Sigmoid colon (tissue), 7 donors: ENCODE results near the gene FGGY. TPM values are rescaled to one million over a fixed set of nuclear protein-coding genes. Genes with fewer than 3 reads are reported as not detected.
A peak's percentile ranks its signal among the peaks of the same experiment; 100 is the strongest.

Source experiments
- DNase-seq: peaks from one replicate; pipeline ENCODE4 v3.0.0-alpha.2; 2019
- H3K27ac ChIP-seq, 4 donors: fragments of 200-600 bp; sonication (generic); one replicate each; pipeline ENCODE4 v1.5.1; 2016 to 2019; ENCODE audit warnings: mild to moderate bottlenecking in 1 of 4
- H3K27me3 ChIP-seq, 3 donors: fragments of 200-600 bp; sonication (generic); one replicate each; pipeline ENCODE4 v1.5.1; 2019; ENCODE audit warnings: mild to moderate bottlenecking in 1 of 3
- H3K36me3 ChIP-seq, 4 donors: fragments of 200-600 bp; sonication (generic); one replicate each; pipeline ENCODE4 v1.5.1; 2016 to 2019
- H3K4me1 ChIP-seq, 4 donors: fragments of 200-600 bp; sonication (generic); one replicate each; pipeline ENCODE4 v1.5.1; 2017 to 2019
- H3K4me3 ChIP-seq, 4 donors: fragments of 200-600 bp; sonication (generic); one replicate each; pipeline ENCODE4 v1.5.1; 2017 to 2019; ENCODE audit warnings: mild to moderate bottlenecking in 2 of 4, moderate library complexity in 1 of 4
- H3K9me3 ChIP-seq, 4 donors: fragments of 200-600 bp in 3 of 4; sonication (generic) in 3 of 4; one replicate each; pipeline versions ENCODE4 v1.5.1 to v1.6.1; 2013 to 2019
- CTCF ChIP-seq, 4 experiments: fragments of 450-650 bp in 3 of 4; fragments of 200-600 bp in 1 of 4; IDR thresholded peaks; one replicate each; pipeline ENCODE4 v1.5.1; 2016 to 2019; ENCODE audit warnings: antibody characterized with exemption in 4 of 4, mild to moderate bottlenecking in 3 of 4, moderate library complexity in 2 of 4
- EP300 ChIP-seq, 4 donors: sonication (generic); formaldehyde crosslinking; IDR thresholded peaks; one replicate each; pipeline ENCODE4 v1.6.1; 2017; ENCODE audit warnings: antibody characterized with exemption in 4 of 4
- POLR2A ChIP-seq, 2 donors: fragments of 450-650 bp; IDR thresholded peaks; one replicate each; pipeline ENCODE4 v1.6.1; 2016; ENCODE audit warnings: antibody characterized with exemption in 2 of 2, mild to moderate bottlenecking in 2 of 2, moderate library complexity in 2 of 2
- POLR2AphosphoS5 ChIP-seq, 4 donors: sonication (generic); formaldehyde crosslinking; IDR thresholded peaks; one replicate each; pipeline ENCODE4 v1.6.1; 2017; ENCODE audit warnings: antibody characterized with exemption in 4 of 4
- WGBS, 2 donors: extraction: QIAGEN DNeasy Blood & Tissue Kit; methylation state at CpG; one replicate each; pipeline ENCODE4 v1.1.7; 2013; 5-methylcytosine and 5-hydroxymethylcytosine counted together
- intact Hi-C: fragments of 100-400 bp; cut with DNase I; formaldehyde crosslinking; loops from one replicate; pipeline ENCODE4 v1.15.1; 2023
- polyA plus RNA-seq, 3 donors: library from polyadenylated mRNA; stranded (reverse); fragments of 200-250 nt; gene quantifications; one replicate each; pipeline ENCODE4 v1.2.3, GENCODE V29; 2013
- total RNA-seq, 4 donors: library from RNA; depleted of rRNA; stranded (reverse); fragments of >200 nt; gene quantifications; one replicate each; pipeline ENCODE4 v1.1.0, GENCODE V29; 2016
- donor health status: healthy with polysubstance abuse.
- donor health status: Bipolar disorder and iron deficiency.
- donor health status: healthy.

FGGY gene
- total and polyA plus RNA-seq, 7 donors: 4.8 to 54.1 (median 20.5) TPM

GRCh38 chr1:59421232-59421920 lies 124.5 kb downstream of the FGGY start:
- Histone ChIP-seq H3K27me3 (no peaks in the 10 kb centered on the region), H3K36me3 (no peaks in the 10 kb centered on the region), H3K27ac (peak overlapping the region in 1 of 4 donors; percentile 3), H3K9me3 (no peaks in the 10 kb centered on the region), H3K4me1 (peaks cover 0 to 52% (median 39%) of the 10 kb centered on the region in 4 donors), H3K4me3 (no peak overlapping the region)
- 63 to 72% methylated on average over 1 of the region's 1 CpG for WGBS, 2 donors
- TF ChIP-seq POLR2AphosphoS5 (IDR thresholded peaks at IDR 0.05) (peak in 3 of 4 donors; percentile 59 to 85 (median 80)), EP300 (IDR thresholded peaks at IDR 0.05) (peak in 1 of 4 donors; percentile 12), POLR2A (IDR thresholded peaks at IDR 0.05) (no peak)
- no peak for DNase-seq
- intact Hi-C loops: no loop called here

GRCh38 chr1:59422921-59423575 lies 126.2 kb downstream of the FGGY start:
- Histone ChIP-seq H3K36me3 (no peaks in the 10 kb centered on the region), H3K4me3 (no peak overlapping the region), H3K9me3 (no peaks in the 10 kb centered on the region), H3K27me3 (no peaks in the 10 kb centered on the region), H3K27ac (peak overlapping the region; percentile 1 to 66 (median 34)), H3K4me1 (peaks cover 0 to 49% (median 39%) of the 10 kb centered on the region in 4 donors)
- DNase-seq: peak; percentile 87
- TF ChIP-seq POLR2AphosphoS5 (IDR thresholded peaks at IDR 0.05): peak in 2 of 4 donors; percentile 32 to 63
- no peak for TF ChIP-seq CTCF (IDR thresholded peaks at IDR 0.05)
- WGBS, 2 donors: 29 to 69% methylated on average over 6 of the region's 6 CpGs
- intact Hi-C loops: no loop called here

GRCh38 chr1:59427155-59427554 lies 130.3 kb downstream of the FGGY start:
- Histone ChIP-seq H3K36me3 (no peaks in the 10 kb centered on the region), H3K9me3 (no peaks in the 10 kb centered on the region), H3K4me3 (no peak overlapping the region), H3K27ac (no peak overlapping the region), H3K27me3 (no peaks in the 10 kb centered on the region), H3K4me1 (peaks cover 0 to 21% (median 15%) of the 10 kb centered on the region in 4 donors)
- intact Hi-C loops: no loop called here
- no peak for DNase-seq
- 92 to 96% methylated on average over 7 of the region's 7 CpGs for WGBS, 2 donors
- TF ChIP-seq EP300 (IDR thresholded peaks at IDR 0.05) (no peak), CTCF (IDR thresholded peaks at IDR 0.05) (no peak), POLR2A (IDR thresholded peaks at IDR 0.05) (no peak), POLR2AphosphoS5 (IDR thresholded peaks at IDR 0.05) (no peak)

- TF ChIP-seq POLR2A (IDR thresholded peaks at IDR 0.05) (no peak), EP300 (IDR thresholded peaks at IDR 0.05) (no peak), CTCF (IDR thresholded peaks at IDR 0.05) (no peak), POLR2AphosphoS5 (IDR thresholded peaks at IDR 0.05) (no peak)
- Histone ChIP-seq H3K9me3 (no peaks in the 10 kb centered on the region), H3K4me1 (peaks cover 0 to 15% (median 9%) of the 10 kb centered on the region in 4 donors), H3K36me3 (no peaks in the 10 kb centered on the region), H3K4me3 (no peak overlapping the region), H3K27ac (no peak overlapping the region), H3K27me3 (no peaks in the 10 kb centered on the region)
- intact Hi-C loops: no loop called here
- no peak for DNase-seq
These were observed 130.9 kb downstream of the FGGY start for GRCh38 chr1:59427784-59428183.

- Histone ChIP-seq H3K36me3 (no peaks in the 10 kb centered on the region), H3K27me3 (no peaks in the 10 kb centered on the region), H3K27ac (no peak overlapping the region), H3K9me3 (no peaks in the 10 kb centered on the region), H3K4me1 (peaks cover 0 to 8% (median 0%) of the 10 kb centered on the region in 4 donors), H3K4me3 (no peak overlapping the region)
- intact Hi-C loops: no loop called here
- TF ChIP-seq EP300 (IDR thresholded peaks at IDR 0.05) (no peak), POLR2AphosphoS5 (IDR thresholded peaks at IDR 0.05) (no peak), POLR2A (IDR thresholded peaks at IDR 0.05) (no peak), CTCF (IDR thresholded peaks at IDR 0.05) (no peak)
- DNase-seq: no peak
- WGBS, 2 donors: 50 to 82% methylated on average over 6 of the region's 6 CpGs
These were observed 131.9 kb downstream of the FGGY start for GRCh38 chr1:59428828-59429227.
